ENCODE data around the gene AOAH. TPM values are rescaled to one million over a fixed set of nuclear protein-coding genes. Genes with fewer than 3 reads are reported as not detected.
"Not testable (repeated sequence)": the region's sequence is repeated elsewhere in the genome, so short reads cannot be mapped to it uniquely, and the experiment has no call there.

AOAH gene
- total RNA-seq, 2 donors from 2014 or later: 18.8 to 23.5 TPM

DNA sequence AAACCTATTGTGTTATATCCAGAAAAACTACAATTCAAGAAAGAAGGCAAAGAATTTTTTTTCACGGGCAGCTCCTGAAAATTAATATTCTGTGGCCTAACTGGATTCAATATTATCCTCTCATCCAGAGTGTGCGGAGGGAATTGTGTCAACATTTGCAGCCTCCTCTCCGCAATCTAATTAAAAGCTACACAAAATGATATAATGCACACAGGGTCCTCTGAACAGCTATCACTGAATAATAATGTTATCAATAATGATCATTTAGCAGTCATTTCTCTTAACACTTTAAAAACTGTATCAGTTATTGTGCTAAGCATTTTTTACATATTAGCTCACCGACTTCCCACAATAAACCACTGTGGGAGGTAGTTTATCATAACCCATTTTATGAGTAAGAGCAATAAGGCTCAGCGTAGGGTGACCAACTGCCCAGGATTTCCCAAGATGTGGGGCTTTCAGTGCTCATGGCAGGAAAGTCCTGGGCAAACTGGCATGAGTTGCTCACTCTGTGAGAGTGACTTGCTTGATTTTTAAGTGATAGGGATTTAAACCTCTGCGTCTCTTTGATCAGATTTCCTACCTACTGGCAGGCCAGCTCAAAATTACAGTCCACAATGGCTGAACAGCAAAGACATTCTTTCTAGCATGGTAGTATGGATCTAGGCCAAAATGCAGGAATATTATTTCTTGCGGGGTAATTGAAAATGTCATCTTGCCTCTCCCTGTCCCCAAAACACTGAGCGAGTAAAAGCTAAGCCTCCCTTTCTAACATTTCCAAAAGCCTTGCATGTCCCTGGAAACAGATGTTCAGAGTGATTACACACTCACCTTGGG is 65.7 kb downstream of the AOAH start:
- Mint-ChIP-seq H3K27ac (peak overlapping the region; percentile 35), H3K27me3 (ENCODE audit: low read depth) (no peaks in the 10 kb centered on the region), H3K4me3 (no peak overlapping the region), H3K9me3 (no peaks in the 10 kb centered on the region), H3K36me3 (ENCODE audit: insufficient read depth in 2 of 2) (peaks cover 3 to 5% of the 10 kb centered on the region in 2 donors), H3K4me1 (ENCODE audit: low read depth) (peaks cover 37% of the 10 kb centered on the region)
- ATAC-seq (replicated peaks in 1 of 2) (peak; percentile 50 to 82), DNase-seq (no peak)

DNA sequence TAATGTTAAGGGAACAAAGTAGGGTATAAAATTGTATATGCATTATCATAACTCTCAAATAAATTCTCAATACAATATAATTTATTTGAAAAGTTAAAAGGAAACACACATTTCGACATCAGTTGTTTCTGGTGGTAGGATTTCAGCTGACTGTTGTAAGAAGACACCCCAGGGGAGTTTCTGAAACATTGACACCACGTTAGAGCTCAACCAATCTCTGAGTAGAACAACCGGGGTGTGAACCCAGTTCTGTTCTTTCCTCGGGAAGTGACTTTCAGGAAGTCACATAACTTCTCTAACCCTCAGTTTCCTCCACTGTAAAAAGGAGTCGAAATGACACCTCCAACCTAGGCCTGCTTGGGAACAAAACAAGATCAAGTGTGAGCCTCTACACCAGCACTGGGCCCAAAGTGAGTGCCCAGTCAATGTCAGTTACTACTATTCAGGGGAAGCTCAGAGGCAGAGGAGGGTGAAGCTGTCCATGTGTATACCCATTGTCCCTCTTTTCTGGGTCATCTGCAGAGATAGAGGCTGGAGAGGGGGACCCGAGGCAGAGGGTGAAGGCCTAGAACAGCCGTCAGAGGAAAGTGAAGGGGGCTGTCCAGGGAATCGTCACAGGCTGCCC is 67.1 kb downstream of the AOAH start:
- DNase-seq: no peak
- H3K9me3 Mint-ChIP-seq: no peaks in the 10 kb centered on the region
- ATAC-seq (replicated peaks in 1 of 2): peak in 1 of 2 donors; percentile 28
- peaks cover 46% of the 10 kb centered on the region for H3K4me1 Mint-ChIP-seq (ENCODE audit: low read depth)
- H3K27ac Mint-ChIP-seq: peak overlapping the region; percentile 56
- peak overlapping the region in 1 of 2 donors; percentile 4 for H3K4me3 Mint-ChIP-seq
- H3K36me3 Mint-ChIP-seq (ENCODE audit: insufficient read depth in 2 of 2): peaks cover 3 to 5% of the 10 kb centered on the region in 2 donors
- H3K27me3 Mint-ChIP-seq (ENCODE audit: low read depth): no peaks in the 10 kb centered on the region

DNA sequence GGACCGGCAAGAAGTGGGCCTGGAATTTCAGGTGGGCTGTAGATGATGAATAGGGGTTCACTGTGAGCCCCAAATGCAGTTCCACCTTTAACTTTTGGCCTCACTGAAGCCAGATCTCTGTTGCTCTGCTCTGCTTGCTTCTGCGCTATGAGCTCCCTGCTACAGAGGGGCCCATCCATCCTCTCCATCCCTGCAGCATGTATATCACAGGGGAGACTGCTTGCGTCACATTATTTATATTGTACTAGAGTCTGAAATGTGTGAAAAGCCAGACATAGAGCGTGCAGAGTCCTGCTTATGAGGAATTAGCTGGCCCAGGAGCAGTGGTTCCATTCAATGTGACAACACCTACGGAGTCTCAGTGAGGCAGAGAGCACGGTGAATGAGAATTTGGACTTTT is 69.9 kb downstream of the AOAH start:
- DNase-seq (no peak), ATAC-seq (replicated peaks in 1 of 2) (no peak)
- Mint-ChIP-seq H3K9me3 (no peaks in the 10 kb centered on the region), H3K36me3 (ENCODE audit: insufficient read depth in 2 of 2) (peaks cover 5 to 15% of the 10 kb centered on the region in 2 donors), H3K27ac (no peak overlapping the region), H3K27me3 (ENCODE audit: low read depth) (no peaks in the 10 kb centered on the region), H3K4me1 (ENCODE audit: low read depth) (peaks cover 54% of the 10 kb centered on the region), H3K4me3 (no peak overlapping the region)

DNA sequence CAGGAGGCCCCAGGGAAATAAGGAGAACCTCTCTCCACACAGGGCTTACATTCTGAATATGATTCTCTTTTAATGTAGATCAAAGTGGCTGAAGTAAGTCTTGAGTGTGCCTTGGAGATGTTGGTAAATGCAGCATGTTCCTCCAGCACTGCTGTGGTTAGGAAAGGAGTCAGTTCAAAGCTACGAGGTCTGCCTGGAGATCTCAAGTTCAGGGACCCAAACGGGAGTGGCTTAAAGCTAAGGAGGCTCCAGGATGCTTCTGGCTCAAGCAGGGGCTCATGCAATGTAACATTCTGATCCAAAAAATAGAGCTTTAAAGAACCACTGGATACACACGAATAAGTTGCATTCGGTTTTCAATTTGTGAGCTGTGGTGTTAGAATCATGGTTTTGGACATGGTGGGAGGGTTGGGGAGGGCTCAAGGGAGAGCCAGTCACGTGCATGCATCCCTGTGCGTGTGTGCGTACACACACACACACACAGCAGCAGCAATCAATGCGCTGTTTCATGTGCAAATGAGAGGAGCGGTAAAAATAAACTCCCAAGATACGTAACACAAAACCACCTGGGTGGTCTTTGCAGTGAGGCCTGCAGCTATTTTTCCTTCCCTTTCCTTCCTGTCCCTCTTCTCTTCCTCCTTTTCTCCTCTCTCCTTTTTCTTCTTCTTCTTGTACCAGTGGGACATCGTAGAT is 70.5 kb downstream of the AOAH start:
- H3K36me3 Mint-ChIP-seq (ENCODE audit: insufficient read depth in 2 of 2): peaks cover 5 to 15% of the 10 kb centered on the region in 2 donors
- H3K4me1 Mint-ChIP-seq (ENCODE audit: low read depth): peaks cover 50% of the 10 kb centered on the region
- DNase-seq (no peak), ATAC-seq (replicated peaks in 1 of 2) (no peak)
- no peaks in the 10 kb centered on the region for H3K9me3 Mint-ChIP-seq
- no peak overlapping the region for H3K4me3 Mint-ChIP-seq
- no peak overlapping the region for H3K27ac Mint-ChIP-seq
- H3K27me3 Mint-ChIP-seq (ENCODE audit: low read depth): no peaks in the 10 kb centered on the region

DNA sequence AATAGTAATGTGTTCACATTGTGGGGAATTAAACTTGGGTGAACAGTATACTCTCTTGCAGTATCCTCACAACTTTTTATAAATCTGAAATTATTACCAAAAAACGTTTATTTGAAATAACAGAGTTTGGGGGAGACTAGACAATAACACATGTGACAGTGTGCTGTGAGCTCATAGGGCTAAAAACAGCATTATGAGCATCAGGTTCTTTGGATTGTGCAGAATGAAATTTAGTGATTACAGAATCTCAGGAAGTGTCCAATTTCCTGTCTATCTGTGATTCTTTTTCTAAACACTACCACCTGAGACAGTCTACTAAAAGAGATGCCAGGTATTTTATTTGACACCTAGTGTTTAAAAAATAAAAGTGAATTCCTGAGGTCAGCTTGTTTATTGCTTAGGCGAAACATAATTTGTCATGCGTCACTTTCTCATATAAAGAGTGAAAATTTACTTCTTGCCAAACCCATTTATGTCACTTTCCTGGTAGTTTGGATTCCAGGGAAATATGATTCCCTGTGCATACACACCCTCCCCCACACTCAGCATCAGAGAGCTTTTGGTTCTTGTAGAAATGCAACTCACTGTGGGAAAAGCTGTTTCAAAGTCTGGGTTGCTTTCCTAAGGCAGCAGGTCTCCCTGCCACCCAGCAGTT is 71.2 kb downstream of the AOAH start:
- DNase-seq: no peak
- H3K27ac Mint-ChIP-seq: peak overlapping the region; percentile 13
- peaks cover 5 to 15% of the 10 kb centered on the region in 2 donors for H3K36me3 Mint-ChIP-seq (ENCODE audit: insufficient read depth in 2 of 2)
- no peak for ATAC-seq (replicated peaks in 1 of 2)
- peaks cover 47% of the 10 kb centered on the region for H3K4me1 Mint-ChIP-seq (ENCODE audit: low read depth)
- H3K9me3 Mint-ChIP-seq: no peaks in the 10 kb centered on the region
- H3K4me3 Mint-ChIP-seq: no peak overlapping the region
- no peaks in the 10 kb centered on the region for H3K27me3 Mint-ChIP-seq (ENCODE audit: low read depth)

DNA sequence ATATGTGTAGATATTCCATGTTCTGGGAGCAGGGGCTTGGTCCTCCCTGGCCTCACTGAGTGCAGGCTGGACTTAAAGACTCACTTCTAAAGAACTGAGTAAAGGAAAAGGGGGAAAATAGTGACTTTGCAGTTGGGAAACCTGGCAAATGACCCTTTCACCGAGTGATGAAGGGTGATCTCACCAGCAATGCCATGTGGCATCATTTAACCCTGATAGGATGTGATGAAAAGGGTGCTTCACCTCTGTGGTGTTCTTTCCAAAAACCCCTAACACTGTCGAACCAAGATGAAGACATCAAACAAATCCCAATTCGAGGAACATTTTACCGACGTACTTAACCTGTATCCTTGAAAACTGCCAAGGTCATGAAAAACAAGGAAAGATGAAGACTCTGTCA is 71.9 kb downstream of the AOAH start:
- peak overlapping the region; percentile 13 for H3K27ac Mint-ChIP-seq
- peaks cover 5 to 15% of the 10 kb centered on the region in 2 donors for H3K36me3 Mint-ChIP-seq (ENCODE audit: insufficient read depth in 2 of 2)
- no peaks in the 10 kb centered on the region for H3K9me3 Mint-ChIP-seq
- H3K4me3 Mint-ChIP-seq: no peak overlapping the region
- H3K4me1 Mint-ChIP-seq (ENCODE audit: low read depth): peaks cover 45% of the 10 kb centered on the region
- ATAC-seq (replicated peaks in 1 of 2) (no peak), DNase-seq (no peak)
- H3K27me3 Mint-ChIP-seq (ENCODE audit: low read depth): no peaks in the 10 kb centered on the region

DNA sequence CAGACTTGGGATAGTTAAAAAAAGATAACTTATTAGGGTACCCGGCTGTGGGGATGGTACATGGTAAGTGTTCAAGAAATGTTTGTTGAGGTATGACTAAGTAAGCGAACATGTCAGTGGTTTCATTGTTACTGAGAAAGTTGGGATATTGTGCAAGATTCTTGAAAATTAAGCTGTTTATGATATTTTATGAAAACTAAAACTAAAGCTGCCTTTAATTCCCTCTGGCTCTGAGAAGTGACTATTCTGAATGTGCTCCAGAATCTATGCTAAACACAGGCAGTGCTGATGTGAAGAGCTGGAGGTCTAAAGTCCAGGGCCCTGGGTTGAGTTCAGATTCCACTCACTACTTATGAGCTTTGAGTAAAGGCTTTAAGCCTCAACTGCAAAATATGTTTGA is 72.9 kb downstream of the AOAH start:
- H3K27ac Mint-ChIP-seq: peak overlapping the region; percentile 77
- ATAC-seq (replicated peaks in 1 of 2) (peak; percentile 37 to 71), DNase-seq (no peak)
- no peaks in the 10 kb centered on the region for H3K27me3 Mint-ChIP-seq (ENCODE audit: low read depth)
- no peaks in the 10 kb centered on the region for H3K9me3 Mint-ChIP-seq
- peaks cover 5 to 15% of the 10 kb centered on the region in 2 donors for H3K36me3 Mint-ChIP-seq (ENCODE audit: insufficient read depth in 2 of 2)
- peaks cover 42% of the 10 kb centered on the region for H3K4me1 Mint-ChIP-seq (ENCODE audit: low read depth)
- peak overlapping the region in 1 of 2 donors; percentile 56 for H3K4me3 Mint-ChIP-seq

DNA sequence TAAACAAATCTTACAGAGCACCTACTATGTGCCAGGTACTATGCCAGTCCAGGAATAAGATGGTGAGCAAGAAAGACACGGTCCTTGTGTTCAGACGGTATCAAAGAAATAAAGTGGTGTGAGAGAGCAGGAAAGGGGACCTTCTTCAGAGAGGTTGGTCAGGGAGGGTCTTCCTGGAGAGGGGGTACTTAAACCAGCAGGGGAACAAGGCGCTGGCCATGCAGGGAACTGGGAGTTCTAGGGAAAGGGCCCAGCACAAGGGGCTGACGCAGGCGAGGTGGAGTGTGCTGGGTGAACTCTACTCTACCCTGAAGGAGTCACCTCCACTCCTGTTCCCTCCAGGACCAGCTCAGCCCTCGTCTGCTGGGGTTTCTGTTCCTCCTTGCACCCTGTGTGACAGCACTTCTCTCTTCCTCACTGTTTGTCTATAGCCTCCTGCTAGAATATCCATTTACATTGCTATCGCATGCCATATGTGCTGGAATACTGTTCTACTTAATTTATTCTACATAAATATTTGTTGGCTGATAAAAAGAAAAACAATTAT is 73.5 kb downstream of the AOAH start:
- H3K27ac Mint-ChIP-seq: peak overlapping the region; percentile 77
- no peak overlapping the region for H3K4me3 Mint-ChIP-seq
- DNase-seq: no peak
- peaks cover 5 to 15% of the 10 kb centered on the region in 2 donors for H3K36me3 Mint-ChIP-seq (ENCODE audit: insufficient read depth in 2 of 2)
- no peak for ATAC-seq (replicated peaks in 1 of 2)
- H3K27me3 Mint-ChIP-seq (ENCODE audit: low read depth): no peaks in the 10 kb centered on the region
- peaks cover 42% of the 10 kb centered on the region for H3K4me1 Mint-ChIP-seq (ENCODE audit: low read depth)
- no peaks in the 10 kb centered on the region for H3K9me3 Mint-ChIP-seq

DNA sequence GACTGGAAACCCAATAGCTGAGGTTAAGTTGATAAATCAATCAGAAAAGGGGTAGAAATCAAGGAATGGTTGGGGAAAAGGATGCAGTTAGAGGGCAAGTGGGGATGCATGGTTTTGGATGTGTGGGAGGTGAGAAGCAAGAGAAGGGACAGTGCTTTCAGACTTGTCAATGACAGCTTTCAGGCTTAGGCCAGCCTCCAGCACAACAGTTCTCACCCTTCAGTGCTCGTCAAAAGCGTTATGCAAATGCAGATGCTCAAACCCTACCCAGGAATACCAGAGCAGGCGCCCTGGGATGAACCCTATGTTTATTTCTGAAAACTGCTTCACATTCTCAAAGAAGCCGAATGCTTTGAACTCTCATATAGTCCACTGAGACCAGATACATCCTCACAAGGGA is 74.0 kb downstream of the AOAH start:
- Mint-ChIP-seq H3K4me1 (ENCODE audit: low read depth) (peaks cover 42% of the 10 kb centered on the region), H3K27me3 (ENCODE audit: low read depth) (no peaks in the 10 kb centered on the region), H3K4me3 (no peak overlapping the region), H3K27ac (no peak overlapping the region), H3K9me3 (no peaks in the 10 kb centered on the region), H3K36me3 (ENCODE audit: insufficient read depth in 2 of 2) (peaks cover 4 to 15% of the 10 kb centered on the region in 2 donors)
- ATAC-seq (replicated peaks in 1 of 2): no peak
- no peak for DNase-seq

DNA sequence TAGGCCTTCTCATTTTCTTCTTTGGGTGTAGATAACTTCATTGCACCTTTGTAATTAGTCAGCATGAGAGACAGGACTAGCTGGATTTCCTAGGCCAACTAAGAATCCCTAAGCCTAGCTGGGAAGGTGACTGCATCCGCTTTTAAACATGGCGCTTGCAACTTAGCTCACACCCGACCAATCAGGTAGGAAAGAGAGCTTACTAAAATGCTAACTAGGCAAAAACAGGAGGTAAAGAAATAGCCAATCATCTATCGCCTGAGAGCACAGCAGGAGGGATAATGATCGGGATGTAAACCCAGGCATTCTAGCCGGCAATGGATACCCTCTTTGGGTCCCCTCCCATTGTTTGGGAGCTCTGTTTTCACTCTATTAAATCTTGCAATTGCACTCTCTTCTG is 75.0 kb downstream of the AOAH start:
- not testable (repeated sequence) for H3K36me3 Mint-ChIP-seq (ENCODE audit: insufficient read depth in 2 of 2); ATAC-seq (replicated peaks in 1 of 2); H3K4me3 Mint-ChIP-seq; H3K9me3 Mint-ChIP-seq; H3K27me3 Mint-ChIP-seq (ENCODE audit: low read depth); H3K27ac Mint-ChIP-seq; DNase-seq
- H3K4me1 Mint-ChIP-seq (ENCODE audit: low read depth): peaks cover 44% of the 10 kb centered on the region

DNA sequence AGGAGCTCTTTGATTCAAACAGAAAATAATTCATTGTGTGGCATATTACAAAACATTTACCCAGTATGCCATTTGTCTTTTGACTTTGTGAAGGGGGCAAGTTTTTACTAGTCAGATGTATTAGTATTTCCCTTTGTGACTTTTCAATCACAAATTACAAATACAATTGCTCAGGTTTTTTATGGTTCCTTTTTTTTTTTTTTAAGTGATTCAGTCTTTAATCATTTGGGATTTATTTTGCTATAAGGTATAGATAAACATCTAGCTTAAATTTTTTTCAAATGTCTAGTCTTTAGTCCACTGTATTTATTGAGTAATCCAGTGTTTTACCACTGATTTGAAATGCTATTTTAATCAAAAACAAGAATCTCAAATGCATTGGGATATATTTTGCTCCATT is 75.9 kb downstream of the AOAH start:
- Mint-ChIP-seq H3K4me1 (ENCODE audit: low read depth) (peaks cover 42% of the 10 kb centered on the region), H3K27ac (no peak overlapping the region), H3K4me3 (no peak overlapping the region), H3K9me3 (no peaks in the 10 kb centered on the region), H3K27me3 (ENCODE audit: low read depth) (no peaks in the 10 kb centered on the region), H3K36me3 (ENCODE audit: insufficient read depth in 2 of 2) (peaks cover 2 to 9% of the 10 kb centered on the region in 2 donors)
- DNase-seq (no peak), ATAC-seq (replicated peaks in 1 of 2) (no peak)

DNA sequence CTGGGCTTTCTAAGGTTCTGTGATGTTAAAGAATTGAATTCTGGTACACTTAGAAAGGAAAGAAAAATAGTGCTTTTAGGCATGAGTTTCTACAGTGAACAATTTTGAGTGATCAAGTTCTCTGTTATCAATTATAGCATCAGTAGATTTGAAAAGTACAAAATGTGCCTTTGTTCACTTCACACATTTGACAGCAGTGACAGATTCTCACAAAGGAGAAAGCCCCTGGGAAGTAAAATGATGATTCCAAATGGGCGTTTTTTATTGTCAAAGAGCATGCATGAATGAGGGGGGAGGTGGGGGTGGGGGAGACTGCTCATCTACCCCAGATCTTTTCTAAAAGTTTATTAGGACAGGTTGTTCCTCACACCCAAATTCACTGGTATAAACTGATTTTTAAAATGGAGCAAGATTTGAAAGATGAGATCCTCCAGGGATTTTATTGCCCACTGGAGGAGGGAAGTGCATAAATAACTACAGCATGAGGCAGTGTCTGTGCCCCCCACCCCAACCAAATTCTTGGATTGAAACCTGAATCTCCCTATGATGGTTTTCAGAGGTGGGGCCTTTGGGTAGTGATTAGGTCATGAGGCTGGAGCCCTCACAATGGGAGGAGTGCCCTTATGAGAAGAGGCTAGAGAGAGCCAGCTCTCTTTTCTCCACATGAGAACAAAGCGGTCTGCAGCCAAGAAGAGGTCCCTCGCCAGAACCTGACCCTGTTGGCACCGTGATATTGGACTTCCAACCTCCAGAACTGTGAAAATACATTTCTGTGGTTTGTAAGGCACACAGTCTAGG is 79.5 kb downstream of the AOAH start:
- no peaks in the 10 kb centered on the region for H3K9me3 Mint-ChIP-seq
- no peak overlapping the region for H3K27ac Mint-ChIP-seq
- ATAC-seq (replicated peaks in 1 of 2): no peak
- peaks cover 0 to 3% of the 10 kb centered on the region in 2 donors for H3K36me3 Mint-ChIP-seq (ENCODE audit: insufficient read depth in 2 of 2)
- peaks cover 27% of the 10 kb centered on the region for H3K4me1 Mint-ChIP-seq (ENCODE audit: low read depth)
- no peaks in the 10 kb centered on the region for H3K27me3 Mint-ChIP-seq (ENCODE audit: low read depth)
- no peak for DNase-seq
- no peak overlapping the region for H3K4me3 Mint-ChIP-seq

Measured in activated T-cell treated with anti-CD3 and anti-CD28 coated beads, Interleukin-2, amount 50 U/mL, for 72 hours (primary cell).